Endothelial cell of umbilical vein (primary cell): ENCODE results near the gene GPD1.

Experiments
- FOS ChIP-seq: IDR thresholded peaks from 2 replicates; pipeline ENCODE4 v1.6.1; 2011; ENCODE audit warnings: mild to moderate bottlenecking, low read length, moderate library complexity, borderline replicate concordance; ENCODE audit not compliant: insufficient read depth
- JUN ChIP-seq: IDR thresholded peaks from 2 replicates; pipeline ENCODE4 v1.6.1; 2011; ENCODE audit warnings: borderline replicate concordance, low read depth; ENCODE audit not compliant: insufficient read length, insufficient read depth
- POLR2A ChIP-seq: IDR thresholded peaks from 2 replicates; pipeline ENCODE4 v1.6.1; 2012; ENCODE audit warnings: low read depth, mild to moderate bottlenecking, control low read depth, low read length
- TF ChIP-seq, protein P1 (sequence below), 2 donors: IDR thresholded peaks; 1 replicate in 1 of 2; 2 replicates in 1 of 2; pipeline ENCODE4 v1.5.1; 2011; ENCODE audit warnings: low read length in 2 of 2, mild to moderate bottlenecking in 2 of 2, moderate library complexity in 2 of 2, control low read depth in 1 of 2, inconsistent platforms in 1 of 2, low read depth in 1 of 2; ENCODE audit not compliant: insufficient read depth in 1 of 2; ENCODE audit errors: extremely low read depth in 1 of 2

GRCh38 chr12:50111395-50111692, 7.5 kb downstream of the GPD1 start:
- TF ChIP-seq, protein P1, sequence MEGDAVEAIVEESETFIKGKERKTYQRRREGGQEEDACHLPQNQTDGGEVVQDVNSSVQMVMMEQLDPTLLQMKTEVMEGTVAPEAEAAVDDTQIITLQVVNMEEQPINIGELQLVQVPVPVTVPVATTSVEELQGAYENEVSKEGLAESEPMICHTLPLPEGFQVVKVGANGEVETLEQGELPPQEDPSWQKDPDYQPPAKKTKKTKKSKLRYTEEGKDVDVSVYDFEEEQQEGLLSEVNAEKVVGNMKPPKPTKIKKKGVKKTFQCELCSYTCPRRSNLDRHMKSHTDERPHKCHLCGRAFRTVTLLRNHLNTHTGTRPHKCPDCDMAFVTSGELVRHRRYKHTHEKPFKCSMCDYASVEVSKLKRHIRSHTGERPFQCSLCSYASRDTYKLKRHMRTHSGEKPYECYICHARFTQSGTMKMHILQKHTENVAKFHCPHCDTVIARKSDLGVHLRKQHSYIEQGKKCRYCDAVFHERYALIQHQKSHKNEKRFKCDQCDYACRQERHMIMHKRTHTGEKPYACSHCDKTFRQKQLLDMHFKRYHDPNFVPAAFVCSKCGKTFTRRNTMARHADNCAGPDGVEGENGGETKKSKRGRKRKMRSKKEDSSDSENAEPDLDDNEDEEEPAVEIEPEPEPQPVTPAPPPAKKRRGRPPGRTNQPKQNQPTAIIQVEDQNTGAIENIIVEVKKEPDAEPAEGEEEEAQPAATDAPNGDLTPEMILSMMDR (IDR thresholded peaks at IDR 0.05; ENCODE audit: extremely low read depth in 1 of 2, insufficient read depth in 1 of 2, low read depth in 1 of 2, low read length in 2 of 2), result no peak
- TF ChIP-seq JUN (no peak), POLR2A (no peak), FOS (no peak)
